Measurements from ENCODE around the gene MSMB.

DNA sequence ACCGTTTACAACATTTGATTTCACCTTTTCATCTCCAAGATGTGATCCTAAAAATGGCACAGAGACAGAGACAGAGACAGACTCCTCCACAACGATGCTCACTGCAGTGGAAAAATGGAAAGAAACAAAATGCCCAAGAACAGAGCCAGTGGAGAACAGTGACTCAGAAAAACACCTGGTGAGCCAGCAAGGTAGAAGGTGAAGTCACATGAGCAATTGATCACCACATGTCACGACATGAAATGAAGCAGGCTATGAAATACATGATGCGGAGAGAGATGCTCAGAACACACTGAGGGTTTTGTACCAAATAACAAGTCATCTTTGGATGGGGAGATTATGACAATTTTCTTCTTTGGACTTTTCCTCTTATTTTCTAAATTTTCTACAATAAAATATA lies 3.5 kb downstream of the MSMB start:
- TF ChIP-seq EP300 (IDR thresholded peaks at IDR 0.05) (no peak), POLR2AphosphoS5 (IDR thresholded peaks at IDR 0.05) (no peak), POLR2A (IDR thresholded peaks at IDR 0.05) (no peak)
- TF ChIP-seq, protein P1, sequence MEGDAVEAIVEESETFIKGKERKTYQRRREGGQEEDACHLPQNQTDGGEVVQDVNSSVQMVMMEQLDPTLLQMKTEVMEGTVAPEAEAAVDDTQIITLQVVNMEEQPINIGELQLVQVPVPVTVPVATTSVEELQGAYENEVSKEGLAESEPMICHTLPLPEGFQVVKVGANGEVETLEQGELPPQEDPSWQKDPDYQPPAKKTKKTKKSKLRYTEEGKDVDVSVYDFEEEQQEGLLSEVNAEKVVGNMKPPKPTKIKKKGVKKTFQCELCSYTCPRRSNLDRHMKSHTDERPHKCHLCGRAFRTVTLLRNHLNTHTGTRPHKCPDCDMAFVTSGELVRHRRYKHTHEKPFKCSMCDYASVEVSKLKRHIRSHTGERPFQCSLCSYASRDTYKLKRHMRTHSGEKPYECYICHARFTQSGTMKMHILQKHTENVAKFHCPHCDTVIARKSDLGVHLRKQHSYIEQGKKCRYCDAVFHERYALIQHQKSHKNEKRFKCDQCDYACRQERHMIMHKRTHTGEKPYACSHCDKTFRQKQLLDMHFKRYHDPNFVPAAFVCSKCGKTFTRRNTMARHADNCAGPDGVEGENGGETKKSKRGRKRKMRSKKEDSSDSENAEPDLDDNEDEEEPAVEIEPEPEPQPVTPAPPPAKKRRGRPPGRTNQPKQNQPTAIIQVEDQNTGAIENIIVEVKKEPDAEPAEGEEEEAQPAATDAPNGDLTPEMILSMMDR (IDR thresholded peaks at IDR 0.05): no peak
